Stomach (tissue), 4 donors: ENCODE results near the gene PLEKHG4B.

Experiments used
- CTCF ChIP-seq, 7 experiments: fragments of 450-650 bp in 4 of 7; fragments of 200-600 bp in 3 of 7; sonication (generic) in 3 of 7; IDR thresholded peaks; one replicate each; pipeline ENCODE4 v1.5.1; 2016 to 2019; ENCODE audit warnings: antibody characterized with exemption in 7 of 7, control low read depth in 2 of 7, mild to moderate bottlenecking in 1 of 7
- EP300 ChIP-seq: sonication (generic); formaldehyde crosslinking; IDR thresholded peaks from one replicate; pipeline ENCODE4 v1.6.1; 2017; ENCODE audit warnings: antibody characterized with exemption
- POLR2A ChIP-seq, 4 donors: fragments of 450-650 bp; IDR thresholded peaks; one replicate each; pipeline ENCODE4 v1.6.1; 2016; ENCODE audit warnings: antibody characterized with exemption in 4 of 4, control low read depth in 2 of 4, mild to moderate bottlenecking in 1 of 4, moderate library complexity in 1 of 4

GRCh38 chr5:191036-191948, 99.3 kb downstream of the PLEKHG4B start, which contains the start of gene LRRC14B:
- TF ChIP-seq POLR2A (IDR thresholded peaks at IDR 0.05) (no peak), EP300 (no peak), CTCF (IDR thresholded peaks at IDR 0.05) (no peak)
